HFFc6 (cell line): ENCODE measurements around the gene CD55. TPM values are rescaled to one million over a fixed set of nuclear protein-coding genes. Genes with fewer than 3 reads are reported as not detected.
A peak's percentile ranks its signal among the peaks of the same experiment; 100 is the strongest.
"Not testable (repeated sequence)": the region's sequence is repeated elsewhere in the genome, so short reads cannot be mapped to it uniquely, and the experiment has no call there.

Source experiments
- DNase-seq: peaks from one replicate; pipeline ENCODE4 v3.0.0-alpha.2; 2018
- H3K27ac Mint-ChIP-seq: 2 replicates; pipeline ENCODE4 v1.8.0; 2020; ENCODE audit warnings: mild to moderate bottlenecking, mixed read lengths
- H3K27me3 Mint-ChIP-seq: 2 replicates; pipeline ENCODE4 v1.8.0; 2021; ENCODE audit warnings: mild to moderate bottlenecking, moderate library complexity, mixed read lengths; ENCODE audit not compliant: insufficient read depth
- H3K36me3 Mint-ChIP-seq: 2 replicates; pipeline ENCODE4 v1.8.0; 2021; ENCODE audit warnings: low read depth, mixed read lengths
- H3K4me1 Mint-ChIP-seq: 2 replicates; pipeline ENCODE4 v1.8.0; 2020; ENCODE audit warnings: low read depth, mixed read lengths
- H3K4me3 Mint-ChIP-seq: 2 replicates; pipeline ENCODE4 v1.8.0; 2020; ENCODE audit warnings: mild to moderate bottlenecking, moderate library complexity, mixed read lengths
- H3K9me3 Mint-ChIP-seq: 2 replicates; pipeline ENCODE4 v1.8.0; 2020; ENCODE audit warnings: mild to moderate bottlenecking, mixed read lengths
- total RNA-seq, 6 experiments: library from RNA; stranded (reverse); fragmentation: NEBNext Ultra II Directional; extraction: Animal tissue kit (Norgen Biotek cat#: 25700); gene quantifications; 2 replicates in 1 of 6; 3 replicates in 5 of 6; pipeline ENCODE4 v1.2.3, GENCODE V29; 2021
- TF ChIP-seq, protein P1 (sequence below): fragments of 200-600 bp; sonication (generic); IDR thresholded peaks from 2 replicates; pipeline ENCODE4 v1.5.0; 2021; ENCODE audit warnings: antibody characterized with exemption, mild to moderate bottlenecking

CD55 gene
- total RNA-seq, 6 experiments from 2014 or later = 13.7 to 26.1 (median 18.8) TPM

DNA sequence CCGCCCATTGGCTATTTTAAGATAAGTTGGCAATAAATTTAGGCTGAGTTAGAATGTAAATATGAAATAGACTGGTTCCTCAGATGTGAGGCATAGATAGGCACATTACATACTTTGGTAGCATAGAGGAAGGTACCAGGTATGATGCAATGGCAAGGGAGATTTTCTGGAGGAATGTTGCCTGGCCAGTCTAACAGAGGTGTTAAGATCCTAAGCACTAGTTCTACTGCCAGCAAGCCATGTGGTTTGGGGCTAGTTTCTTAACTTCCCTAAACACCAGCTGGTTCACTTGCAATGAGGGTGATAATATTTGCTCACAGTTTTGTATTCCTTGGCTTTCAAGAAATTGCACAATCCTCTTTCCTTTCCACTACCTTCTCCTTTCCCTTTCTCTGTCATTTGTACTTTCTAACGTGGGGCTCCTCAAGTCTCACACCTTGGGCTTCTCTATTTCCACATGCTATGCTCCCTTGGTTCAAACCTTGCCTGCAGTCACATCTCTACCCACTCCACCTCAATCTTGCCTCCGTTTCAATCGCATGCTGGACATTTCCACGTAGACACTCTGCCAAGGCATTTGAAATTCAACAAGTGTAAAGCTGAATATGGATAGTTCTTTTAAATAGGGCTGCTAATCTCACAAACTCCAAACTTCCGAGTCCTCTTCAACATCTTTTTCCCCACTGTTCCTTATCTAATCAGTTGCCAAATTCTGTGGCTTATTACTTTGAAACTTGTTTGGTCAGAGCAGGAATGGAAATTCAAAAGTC, 4.7 kb upstream of the CD55 start:
- Mint-ChIP-seq H3K27ac (no peak overlapping the region), H3K4me1 (peaks cover 7% of the 10 kb centered on the region), H3K4me3 (no peak overlapping the region), H3K27me3 (peaks cover 9% of the 10 kb centered on the region), H3K9me3 (no peaks in the 10 kb centered on the region), H3K36me3 (no peaks in the 10 kb centered on the region)
- no peak for DNase-seq
- TF ChIP-seq, protein P1, sequence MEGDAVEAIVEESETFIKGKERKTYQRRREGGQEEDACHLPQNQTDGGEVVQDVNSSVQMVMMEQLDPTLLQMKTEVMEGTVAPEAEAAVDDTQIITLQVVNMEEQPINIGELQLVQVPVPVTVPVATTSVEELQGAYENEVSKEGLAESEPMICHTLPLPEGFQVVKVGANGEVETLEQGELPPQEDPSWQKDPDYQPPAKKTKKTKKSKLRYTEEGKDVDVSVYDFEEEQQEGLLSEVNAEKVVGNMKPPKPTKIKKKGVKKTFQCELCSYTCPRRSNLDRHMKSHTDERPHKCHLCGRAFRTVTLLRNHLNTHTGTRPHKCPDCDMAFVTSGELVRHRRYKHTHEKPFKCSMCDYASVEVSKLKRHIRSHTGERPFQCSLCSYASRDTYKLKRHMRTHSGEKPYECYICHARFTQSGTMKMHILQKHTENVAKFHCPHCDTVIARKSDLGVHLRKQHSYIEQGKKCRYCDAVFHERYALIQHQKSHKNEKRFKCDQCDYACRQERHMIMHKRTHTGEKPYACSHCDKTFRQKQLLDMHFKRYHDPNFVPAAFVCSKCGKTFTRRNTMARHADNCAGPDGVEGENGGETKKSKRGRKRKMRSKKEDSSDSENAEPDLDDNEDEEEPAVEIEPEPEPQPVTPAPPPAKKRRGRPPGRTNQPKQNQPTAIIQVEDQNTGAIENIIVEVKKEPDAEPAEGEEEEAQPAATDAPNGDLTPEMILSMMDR = no peak

DNA sequence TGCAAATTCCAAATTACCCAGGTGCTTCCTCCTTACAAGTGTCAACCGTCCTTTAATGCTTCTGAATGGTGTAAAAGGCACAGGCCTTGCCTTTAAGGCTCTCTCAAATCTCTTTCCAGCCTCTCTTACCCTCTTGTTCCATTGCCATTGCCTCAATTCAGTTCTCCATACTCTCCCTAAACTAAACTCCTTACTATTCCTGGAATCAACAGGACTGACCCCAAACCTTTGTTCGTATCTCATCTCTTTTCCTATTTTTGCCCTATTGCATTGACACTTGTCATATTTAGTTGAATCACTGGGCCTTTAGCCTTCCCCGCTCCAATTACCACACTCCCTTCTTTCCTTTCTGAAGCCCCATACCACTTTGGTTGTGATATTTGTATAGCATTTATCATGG, 3.9 kb upstream of the CD55 start:
- H3K27me3 Mint-ChIP-seq = peaks cover 7% of the 10 kb centered on the region

DNA sequence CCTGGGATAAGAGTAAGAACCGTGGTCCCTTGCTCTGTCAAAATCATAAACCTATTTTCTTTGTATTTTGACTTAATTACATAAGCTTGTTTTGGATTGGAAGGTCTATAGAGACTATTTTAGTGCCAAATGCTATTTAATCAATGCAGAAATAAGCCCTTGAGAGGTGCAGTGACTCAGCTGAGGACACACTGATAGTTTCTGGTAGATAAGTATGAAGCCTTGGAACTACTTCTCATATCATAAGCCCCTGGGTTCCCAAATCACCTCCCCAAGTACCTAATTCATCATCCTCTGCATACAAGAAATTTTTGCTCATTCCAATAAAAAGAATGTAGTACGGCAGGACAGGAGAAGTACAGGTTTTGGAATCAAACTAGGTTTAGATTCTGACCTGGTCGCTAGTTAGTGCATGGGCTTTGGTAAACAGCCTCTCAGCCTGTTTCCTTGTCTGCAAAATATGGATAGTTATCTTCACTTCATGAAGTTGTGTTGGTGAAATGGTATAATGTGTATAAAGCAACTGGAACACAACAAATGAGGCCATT, 3.3 kb upstream of the CD55 start:
- Mint-ChIP-seq H3K36me3 (no peaks in the 10 kb centered on the region), H3K4me3 (no peak overlapping the region), H3K27me3 (peaks cover 7% of the 10 kb centered on the region), H3K27ac (no peak overlapping the region), H3K4me1 (peaks cover 14% of the 10 kb centered on the region), H3K9me3 (no peaks in the 10 kb centered on the region)
- TF ChIP-seq, protein P1 = no peak
- no peak for DNase-seq

More for the DNA sequence above, 3.9 kb upstream of the CD55 start:
- no peak for DNase-seq
- Mint-ChIP-seq H3K9me3 (no peaks in the 10 kb centered on the region), H3K4me1 (peaks cover 12% of the 10 kb centered on the region), H3K4me3 (no peak overlapping the region), H3K27ac (no peak overlapping the region), H3K36me3 (no peaks in the 10 kb centered on the region)
- TF ChIP-seq, protein P1 = no peak

DNA sequence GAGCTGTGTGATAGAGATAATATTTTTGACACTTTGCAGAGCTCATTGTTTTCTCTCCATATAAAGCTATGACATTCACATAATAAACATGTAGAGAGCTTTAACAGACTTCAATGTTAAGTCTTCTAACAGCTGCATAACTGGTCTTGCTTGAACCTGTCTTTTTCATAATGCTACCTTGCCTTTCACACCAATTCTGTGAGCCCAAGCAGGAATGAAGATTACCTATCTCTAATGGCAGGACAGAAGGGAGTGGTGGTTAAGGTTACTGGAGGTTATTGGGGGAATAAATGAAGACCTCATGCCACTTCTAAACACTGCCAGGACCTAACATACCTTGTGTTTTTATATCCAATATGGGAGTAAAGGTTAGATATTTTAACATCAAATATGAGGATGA, 2.3 kb upstream of the CD55 start:
- Mint-ChIP-seq H3K27me3 (peaks cover 7% of the 10 kb centered on the region), H3K4me3 (no peak overlapping the region), H3K9me3 (no peaks in the 10 kb centered on the region), H3K4me1 (peaks cover 14% of the 10 kb centered on the region), H3K27ac (no peak overlapping the region), H3K36me3 (no peaks in the 10 kb centered on the region)
- DNase-seq = no peak
- TF ChIP-seq, protein P1 = no peak

DNA sequence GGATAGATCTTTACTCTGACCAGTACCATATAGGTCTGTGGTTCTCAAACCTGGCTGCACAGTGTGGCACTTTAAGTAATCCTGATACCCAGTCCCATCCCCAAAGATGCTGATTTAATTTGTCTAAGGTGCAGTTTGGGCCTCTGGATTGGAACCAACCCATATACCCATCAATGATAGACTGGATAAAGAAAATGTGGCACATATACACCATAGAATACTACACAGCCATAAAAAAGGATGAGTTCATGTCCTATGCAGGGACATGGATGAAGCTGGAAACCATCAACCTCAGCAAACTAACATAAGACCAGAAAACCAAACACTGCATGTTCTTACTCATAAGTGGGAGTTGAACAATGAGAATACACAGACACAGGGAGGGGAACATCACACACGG, 1.4 kb upstream of the CD55 start:
- H3K27me3 Mint-ChIP-seq, DNase-seq, H3K36me3 Mint-ChIP-seq, H3K9me3 Mint-ChIP-seq, H3K4me3 Mint-ChIP-seq, H3K27ac Mint-ChIP-seq: not testable (repeated sequence)
- H3K4me1 Mint-ChIP-seq = peaks cover 14% of the 10 kb centered on the region

DNA sequence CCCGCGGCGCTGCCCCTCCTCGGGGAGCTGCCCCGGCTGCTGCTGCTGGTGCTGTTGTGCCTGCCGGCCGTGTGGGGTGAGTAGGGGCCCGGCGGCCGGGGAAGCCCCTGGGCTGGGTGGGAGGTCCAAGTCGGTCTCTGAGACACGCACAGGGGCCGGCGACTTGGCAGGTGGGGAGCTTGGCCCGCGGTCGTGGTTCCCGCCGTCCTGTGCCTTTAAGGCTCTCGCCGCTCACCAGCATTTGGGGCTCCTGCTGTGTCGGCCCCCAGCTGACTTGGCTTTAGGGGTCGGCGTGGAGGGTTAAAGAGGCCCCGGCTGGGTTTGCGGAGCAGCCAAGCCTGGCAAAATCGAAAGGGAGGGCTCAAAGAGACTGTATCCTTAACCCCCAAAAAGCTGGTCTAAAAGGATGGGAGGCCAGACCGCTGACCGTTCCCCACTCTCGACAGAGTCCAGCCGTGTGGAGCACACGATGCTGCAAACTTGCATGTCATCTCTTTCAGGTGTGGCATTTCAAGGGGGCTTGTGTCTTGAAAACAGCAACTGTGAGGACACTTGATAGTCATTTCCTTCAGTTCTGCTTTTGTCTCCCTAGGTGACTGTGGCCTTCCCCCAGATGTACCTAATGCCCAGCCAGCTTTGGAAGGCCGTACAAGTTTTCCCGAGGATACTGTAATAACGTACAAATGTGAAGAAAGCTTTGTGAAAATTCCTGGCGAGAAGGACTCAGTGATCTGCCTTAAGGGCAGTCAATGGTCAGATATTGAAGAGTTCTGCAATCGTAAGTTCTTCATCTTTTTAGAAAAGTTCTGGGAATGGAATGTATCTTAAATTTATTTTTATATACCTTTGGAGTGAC, 540 bp downstream of the CD55 start:
- Mint-ChIP-seq H3K9me3 (no peaks in the 10 kb centered on the region), H3K27me3 (peaks cover 4% of the 10 kb centered on the region), H3K27ac (peak overlapping the region; percentile 93), H3K4me3 (peak overlapping the region; percentile 96), H3K4me1 (peaks cover 14% of the 10 kb centered on the region), H3K36me3 (peaks cover 8% of the 10 kb centered on the region)
- TF ChIP-seq, protein P1 = no peak
- no peak for DNase-seq
